ENCODE data around the gene OLAH.

Gene OLAH

DNA sequence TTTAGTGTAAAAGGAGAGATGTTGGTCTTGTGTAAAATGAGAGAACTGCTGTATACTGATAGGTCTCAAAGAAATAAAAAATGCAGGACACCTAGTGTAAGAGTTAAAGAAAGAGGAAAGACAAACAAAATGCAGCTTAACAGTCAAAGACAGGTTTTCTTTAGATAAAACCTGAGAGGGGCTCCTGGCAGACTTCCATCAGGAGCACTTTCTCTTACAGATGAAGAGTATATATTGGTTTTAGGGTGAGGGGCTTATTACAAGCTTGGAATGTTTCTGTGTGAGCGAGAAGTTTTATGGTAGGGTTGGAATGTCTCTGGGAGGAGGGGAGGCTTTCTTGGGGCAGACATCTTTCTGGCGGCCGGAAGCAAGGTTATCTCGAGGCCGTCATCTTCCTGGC, 28.6 kb downstream of the OLAH start:
- no peak for DNase-seq

DNA sequence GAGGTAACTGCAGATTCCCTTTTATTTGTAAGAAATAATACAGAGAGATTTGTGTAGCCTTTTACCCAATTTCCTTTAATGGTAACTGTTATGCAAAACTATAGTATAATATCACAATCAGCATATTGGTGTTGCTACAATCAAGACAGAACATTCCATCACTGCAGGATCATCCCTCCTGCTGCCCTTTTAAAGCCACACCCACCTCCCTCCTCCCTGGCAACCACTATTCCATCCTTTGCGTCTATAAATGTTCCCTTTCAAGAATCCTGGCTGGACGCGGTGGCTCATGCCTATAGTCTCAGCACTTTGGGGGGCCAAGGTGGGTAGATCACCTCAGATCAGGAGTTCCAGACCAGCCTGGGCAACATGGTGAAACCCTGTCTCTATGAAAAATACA, 31.7 kb downstream of the OLAH start:
- no peak for DNase-seq

- no peak for DNase-seq
Measured at GRCh38 chr10:15083674-15084501, 40.1 kb downstream of the OLAH start.

GRCh38 chr10:15084502-15084922, 40.8 kb downstream of the OLAH start:
- no peak for DNase-seq

- peak; percentile 83 for DNase-seq
Measured at GRCh38 chr10:15088428-15089261, 44.9 kb downstream of the OLAH start, which contains the start of gene ACBD7. TSS of gene ACBD7 (minus strand) at chr10:15088776. CDS start at chr10:15088728, 48 bp downstream.

DNA sequence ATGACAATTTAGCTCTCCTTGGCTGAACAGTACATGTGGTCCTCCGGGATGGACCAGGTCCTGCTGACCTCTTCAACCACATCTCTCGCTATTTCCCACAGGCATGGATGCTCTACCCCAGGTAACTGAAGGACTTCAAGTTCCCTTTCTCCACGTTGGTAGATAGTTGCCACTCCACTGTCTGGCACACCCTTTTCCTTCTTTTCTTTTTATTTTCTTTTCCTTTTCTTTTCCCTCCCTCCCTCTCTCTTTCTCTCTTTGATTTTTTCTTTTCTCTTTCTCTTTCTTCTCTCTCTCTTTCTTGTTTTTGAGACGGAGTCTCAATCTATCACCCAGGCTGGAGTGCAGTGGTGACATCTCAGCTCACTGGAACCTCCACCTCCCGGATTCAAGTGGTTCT, 47.7 kb downstream of the OLAH start:
- no peak for DNase-seq

DNA sequence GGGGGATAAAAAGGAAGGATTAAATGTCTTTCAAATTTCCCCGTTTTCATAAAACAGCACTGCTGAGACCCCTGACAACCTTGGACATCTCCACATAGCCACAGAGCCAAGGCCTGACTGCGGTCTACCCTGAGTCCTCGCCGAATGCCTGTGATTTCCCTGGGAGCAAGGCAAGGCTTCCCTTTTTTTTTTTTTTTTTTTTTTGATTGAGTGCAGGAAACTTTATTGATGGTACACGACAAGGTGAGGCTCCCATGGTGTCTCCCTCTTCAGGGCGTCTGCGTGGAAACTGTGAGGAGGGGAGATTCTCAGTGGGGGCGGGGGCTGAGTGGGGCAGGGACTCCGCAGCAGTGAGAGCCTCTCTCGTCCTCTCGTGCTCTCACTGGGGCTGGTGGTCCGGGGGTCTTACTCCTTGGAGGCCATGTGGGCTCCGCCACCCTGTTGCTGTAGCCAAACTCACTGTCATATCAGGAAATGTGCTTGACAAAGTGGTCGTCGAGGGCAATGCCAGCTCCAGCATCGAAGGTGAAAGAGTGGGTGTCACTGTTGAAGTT, 49.2 kb downstream of the OLAH start:
- DNase-seq: no peak

- DNase-seq: no peak
Measured at GRCh38 chr10:15096661-15097010, 52.9 kb downstream of the OLAH start.

DNA sequence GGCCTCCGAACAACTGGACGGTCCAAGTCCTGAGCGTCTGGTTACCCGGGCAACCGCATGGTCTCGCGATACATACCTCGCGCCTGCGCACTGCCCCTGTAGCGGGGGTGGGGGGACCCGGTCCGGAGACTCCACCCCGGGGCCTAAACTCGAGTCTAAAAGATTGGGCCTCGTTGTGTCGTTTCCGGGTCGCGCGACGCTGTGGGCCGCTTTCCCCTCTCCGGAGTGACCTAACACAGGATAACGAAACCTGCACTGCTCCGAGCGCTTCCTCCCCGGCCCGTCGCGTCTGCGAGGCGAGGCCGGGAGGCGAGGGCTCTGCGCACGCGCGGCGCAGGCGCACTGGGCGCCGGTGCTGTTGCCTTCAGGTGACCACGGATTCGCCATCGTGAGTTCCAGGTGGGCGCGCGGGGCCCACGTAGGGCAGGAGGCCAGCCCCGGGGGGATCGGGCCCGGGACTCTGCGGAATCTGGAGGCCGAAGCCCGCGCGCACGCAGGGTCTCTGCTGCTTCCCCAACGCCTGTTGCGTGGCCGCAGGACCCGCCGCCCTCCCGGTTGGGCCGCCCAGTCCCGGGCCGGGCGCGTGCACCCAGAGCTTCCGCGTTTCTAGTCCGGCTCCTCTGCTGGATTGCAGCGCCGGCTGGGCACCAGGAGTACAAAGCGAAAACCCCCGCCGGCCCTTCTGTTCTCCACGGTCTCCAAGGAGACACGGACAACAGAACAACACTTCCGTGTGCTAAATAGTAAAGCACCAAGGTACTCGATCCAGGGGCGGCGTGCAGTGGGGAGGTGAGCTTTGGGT, 53.5 kb downstream of the OLAH start, which contains the start of gene RPP38:
Gene RPP38 (plus strand): TSS at position 345 of the 802 bp plus-strand sequence. CDS start 5,960 bp downstream, outside the sequence.
- DNase-seq: peak; percentile 96

DNA sequence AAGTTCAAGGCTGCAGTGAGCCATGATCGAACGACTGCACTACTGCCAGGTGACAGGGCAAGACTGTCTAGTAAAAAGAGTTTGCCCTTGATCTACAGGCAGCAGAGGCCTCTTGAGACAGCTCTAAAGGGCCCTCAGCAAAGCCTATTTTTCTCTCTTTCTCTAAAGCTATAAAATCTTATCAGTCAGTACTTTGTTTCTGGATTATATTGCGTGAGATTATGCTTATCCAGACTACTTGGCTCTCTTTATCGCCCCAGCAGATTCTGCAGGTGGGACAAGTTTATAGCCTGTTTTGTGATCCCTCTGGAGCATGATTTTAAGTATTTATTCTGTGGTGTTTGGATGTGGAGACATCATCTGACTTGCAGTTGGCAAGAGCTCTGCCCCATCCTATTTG, 56.1 kb downstream of the OLAH start:
- DNase-seq: no peak

DNA sequence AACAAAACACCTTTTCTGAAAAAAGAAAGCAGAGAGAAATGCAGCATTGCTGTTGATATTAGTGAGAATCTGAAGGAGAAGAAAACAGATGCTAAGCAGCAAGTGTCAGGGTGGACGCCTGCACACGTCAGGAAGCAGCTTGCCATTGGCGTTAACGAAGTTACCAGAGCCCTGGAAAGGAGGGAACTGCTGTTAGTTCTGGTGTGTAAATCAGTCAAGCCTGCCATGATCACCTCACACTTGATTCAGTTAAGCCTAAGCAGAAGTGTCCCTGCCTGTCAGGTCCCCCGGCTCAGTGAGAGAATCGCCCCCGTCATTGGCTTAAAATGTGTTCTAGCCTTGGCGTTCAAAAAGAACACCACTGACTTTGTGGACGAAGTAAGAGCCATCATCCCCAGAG, 59.8 kb downstream of the OLAH start:
- no peak for DNase-seq

GRCh38 chr10:15106352-15107013, 62.7 kb downstream of the OLAH start:
- peak; percentile 62 for DNase-seq

- DNase-seq: peak; percentile 27
Measured at GRCh38 chr10:15112657-15113056, 68.9 kb downstream of the OLAH start.

- DNase-seq: no peak
Measured at GRCh38 chr10:15113766-15114165, 70.0 kb downstream of the OLAH start.

GRCh38 chr10:15116225-15116624, 72.5 kb downstream of the OLAH start:
- no peak for DNase-seq

DNA sequence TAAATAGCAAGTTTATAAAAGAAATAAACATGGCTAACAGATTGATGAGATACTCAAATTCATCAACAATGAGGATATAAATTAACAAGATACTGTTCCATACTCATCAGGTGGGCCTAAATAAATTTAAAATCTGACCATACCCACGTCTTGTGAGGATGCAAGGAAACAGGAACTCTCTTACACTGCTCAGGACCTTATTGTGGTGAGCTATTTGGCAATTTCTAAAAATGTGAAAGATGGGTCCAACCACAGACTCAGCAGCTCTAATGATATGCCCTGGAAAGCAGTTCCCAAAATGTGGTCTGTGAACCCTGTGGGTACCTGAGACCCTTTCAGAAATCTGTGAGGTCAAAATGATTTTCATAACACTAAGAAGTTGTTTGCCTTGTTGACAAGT, 74.9 kb downstream of the OLAH start:
- DNase-seq: no peak

DNA sequence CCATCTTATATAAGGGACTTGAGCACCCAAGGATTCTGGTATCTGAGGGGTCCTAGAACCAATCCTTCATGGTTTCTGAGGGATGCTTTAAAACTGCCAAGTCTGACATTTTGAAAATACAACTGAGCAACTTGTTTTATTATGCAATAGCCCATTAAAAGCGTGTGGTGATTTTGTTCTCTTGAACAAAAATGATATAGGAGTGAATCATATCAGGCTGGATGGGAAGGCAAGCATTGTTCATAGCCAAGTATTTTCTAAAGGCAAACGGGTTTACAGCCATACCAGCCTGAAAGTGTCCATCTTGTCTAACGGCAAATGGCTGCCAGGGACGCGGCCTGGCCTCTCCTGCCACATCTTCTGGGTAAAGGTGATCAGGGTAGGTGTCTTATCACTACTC, 76.8 kb downstream of the OLAH start:
- no peak for DNase-seq

- no peak for DNase-seq
Measured at GRCh38 chr10:15121707-15122106, 78.0 kb downstream of the OLAH start.

GRCh38 chr10:15122477-15123030, 78.8 kb downstream of the OLAH start:
- peak; percentile 19 for DNase-seq
